K562 (cell line): ENCODE results near the gene SPRED2. TPM values are rescaled to one million over a fixed set of nuclear protein-coding genes. Genes with fewer than 3 reads are reported as not detected.

Experiments
- CTBP1 ChIP-seq: fragments of 450-650 bp; IDR thresholded peaks from 2 replicates; pipeline ENCODE4 v1.6.1; 2016; ENCODE audit warnings: borderline replicate concordance
- DPF2 ChIP-seq: fragments of 450-650 bp; IDR thresholded peaks from 2 replicates; pipeline ENCODE4 v1.6.1; 2016
- FOXK1 ChIP-seq: sonication (generic); formaldehyde crosslinking; IDR thresholded peaks from 2 replicates; pipeline ENCODE4 v1.8.0; 2022; ENCODE audit warnings: missing genetic modification reagents, mild to moderate bottlenecking, borderline replicate concordance
- HLTF ChIP-seq: fragments of 450-650 bp; IDR thresholded peaks from 2 replicates; pipeline ENCODE4 v1.6.1; 2016
- MTF1 ChIP-seq: fragments of 250-450 bp; sonication (Bioruptor Pico); IDR thresholded peaks from 2 replicates; pipeline ENCODE4 v1.9.0; 2021; ENCODE audit warnings: moderate library complexity, mild to moderate bottlenecking, inconsistent platforms, borderline replicate concordance
- PCBP1 ChIP-seq: fragments of 200-400 bp; formaldehyde crosslinking; IDR thresholded peaks from 2 replicates; pipeline ENCODE4 v1.6.1; 2018; ENCODE audit warnings: mild to moderate bottlenecking, low read depth, low read length; ENCODE audit not compliant: poor library complexity, severe bottlenecking
- PHB ChIP-seq: fragments of 250-450 bp; sonication (Bioruptor Pico); IDR thresholded peaks from 2 replicates; pipeline ENCODE4 v1.5.0; 2021
- POLR2G ChIP-seq: fragments of 200-400 bp; formaldehyde crosslinking; IDR thresholded peaks from 2 replicates; pipeline ENCODE4 v1.6.1; 2017; ENCODE audit warnings: low read depth, mild to moderate bottlenecking, antibody characterized with exemption, low read length, moderate library complexity
- RCOR1 ChIP-seq, 2 experiments: IDR thresholded peaks; 2 replicates each; pipeline ENCODE4 v1.6.1; 2012; ENCODE audit warnings: low read depth in 2 of 2, low read length in 2 of 2, borderline replicate concordance in 1 of 2, improper control_type of control experiment in 1 of 2
- SOX6 ChIP-seq: fragments of 450-650 bp; IDR thresholded peaks from 2 replicates; pipeline ENCODE4 v1.6.1; 2014; ENCODE audit warnings: mild to moderate bottlenecking
- polyA plus RNA-seq, 8 experiments: library from polyadenylated mRNA; depleted of rRNA in 4 of 8; stranded (reverse) in 5 of 8; unstranded in 3 of 8; fragments of >200 nt; fragmentation: Nextera tagmentation in 2 of 8; fragmentation: Illumina TruSeq in 1 of 8; extraction: Ambion mirVana in 2 of 8; extraction: Trizol in 1 of 8; gene quantifications; 2 replicates each; pipeline versions ENCODE4 v1.2.1 to v1.2.3, GENCODE V29; 2011 to 2014; ENCODE audit warnings: inconsistent platforms in 1 of 8, missing spikeins in 1 of 8
- total RNA-seq, 7 experiments: library from RNA; depleted of rRNA in 6 of 7; stranded (reverse); fragments of >200 nt in 6 of 7; fragmentation: Illumina TruSeq in 2 of 7; extraction: Trizol in 2 of 7; gene quantifications; 2 replicates each; pipeline versions ENCODE4 v1.2.1 to v1.2.3, GENCODE V29; 2011 to 2021; ENCODE audit warnings: low replicate concordance in 1 of 7
- TF ChIP-seq, protein P1 (sequence below): fragments of 450-650 bp; IDR thresholded peaks from 2 replicates; pipeline ENCODE4 v1.6.1; 2016; ENCODE audit warnings: antibody characterized with exemption
- TF ChIP-seq, protein P2 (sequence below): fragments of 200-800 bp; sonication (Bioruptor generic); IDR thresholded peaks from 2 replicates; pipeline ENCODE4 v1.6.1; 2017; ENCODE audit warnings: missing genetic modification characterization, missing compliant biosample characterization
- TF ChIP-seq, protein P3 (sequence below), 2 experiments: fragments of 450-650 bp in 1 of 2; IDR thresholded peaks; 2 replicates each; pipeline ENCODE4 v1.6.1; 2011 to 2017; ENCODE audit warnings: low read depth in 2 of 2, antibody characterized with exemption in 1 of 2, borderline replicate concordance in 1 of 2, low read length in 1 of 2, mild to moderate bottlenecking in 1 of 2, mixed read lengths in 1 of 2; ENCODE audit not compliant: control insufficient read depth in 1 of 2
- TF ChIP-seq, protein P4 (sequence below): fragments of 250-450 bp; sonication (Bioruptor Pico); IDR thresholded peaks from 2 replicates; pipeline ENCODE4 v1.8.0; 2022; ENCODE audit warnings: inconsistent platforms
- TF ChIP-seq, protein P5 (sequence below): fragments of 450-650 bp; IDR thresholded peaks from 2 replicates; pipeline ENCODE4 v1.6.1; 2016; ENCODE audit warnings: low read depth, mild to moderate bottlenecking, moderate library complexity
- TF ChIP-seq, protein P6 (sequence below): IDR thresholded peaks from 2 replicates; pipeline ENCODE4 v1.6.1; 2012; ENCODE audit warnings: low read depth, low read length, improper control_type of control experiment, borderline replicate concordance

Gene SPRED2
- total and polyA plus RNA-seq, 9 of the 15 experiments (the other 6 are each of a cell fraction or from before 2014, with no cell fraction given) = 4.6 to 50.8 (median 14.1) TPM

DNA sequence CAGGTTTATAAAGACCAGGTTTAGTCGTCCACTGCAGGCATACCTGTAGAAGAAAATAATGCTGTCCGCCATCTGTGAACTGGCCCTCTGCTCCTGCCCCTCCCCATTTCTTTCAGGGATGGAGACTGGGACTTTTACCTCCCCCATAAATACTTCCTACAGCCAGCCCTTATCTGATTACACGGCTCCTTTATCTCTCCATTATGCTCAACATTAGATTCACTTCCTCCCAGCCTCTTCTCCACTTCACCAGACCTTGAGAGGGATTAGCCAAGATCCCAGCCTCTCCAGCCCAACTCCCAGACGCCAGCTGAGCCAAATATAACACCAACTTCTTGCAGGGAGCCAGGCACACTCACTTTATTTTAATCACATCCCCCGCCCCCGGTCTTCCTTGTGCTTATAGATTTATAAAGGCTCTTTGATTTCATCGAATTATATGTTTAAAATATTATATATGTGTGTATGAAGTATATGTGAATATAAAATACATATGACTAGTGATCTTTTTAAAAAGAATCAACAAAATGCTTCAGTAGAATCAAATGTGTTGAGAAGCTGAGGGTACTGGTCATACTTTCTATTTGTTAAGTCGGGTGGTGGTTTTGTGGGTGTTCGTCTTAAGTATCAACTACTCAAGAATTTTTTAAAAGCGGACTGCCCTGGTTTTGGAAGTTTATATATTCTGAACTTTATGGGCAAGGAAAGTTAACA is 81.0 kb downstream of the SPRED2 start (continued):
- TF ChIP-seq, protein P1, sequence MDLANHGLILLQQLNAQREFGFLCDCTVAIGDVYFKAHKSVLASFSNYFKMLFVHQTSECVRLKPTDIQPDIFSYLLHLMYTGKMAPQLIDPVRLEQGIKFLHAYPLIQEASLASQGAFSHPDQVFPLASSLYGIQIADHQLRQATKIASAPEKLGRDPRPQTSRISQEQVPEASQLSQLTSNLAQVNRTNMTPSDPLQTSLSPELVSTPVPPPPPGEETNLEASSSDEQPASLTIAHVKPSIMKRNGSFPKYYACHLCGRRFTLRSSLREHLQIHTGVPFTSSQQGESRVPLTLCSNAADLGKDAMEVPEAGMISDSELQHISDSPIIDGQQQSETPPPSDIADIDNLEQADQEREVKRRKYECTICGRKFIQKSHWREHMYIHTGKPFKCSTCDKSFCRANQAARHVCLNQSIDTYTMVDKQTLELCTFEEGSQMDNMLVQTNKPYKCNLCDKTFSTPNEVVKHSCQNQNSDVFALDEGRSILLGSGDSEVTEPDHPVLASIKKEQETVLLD = peak; percentile 42; the same call in 1 of the 2 replicates
- TF ChIP-seq, protein P2, sequence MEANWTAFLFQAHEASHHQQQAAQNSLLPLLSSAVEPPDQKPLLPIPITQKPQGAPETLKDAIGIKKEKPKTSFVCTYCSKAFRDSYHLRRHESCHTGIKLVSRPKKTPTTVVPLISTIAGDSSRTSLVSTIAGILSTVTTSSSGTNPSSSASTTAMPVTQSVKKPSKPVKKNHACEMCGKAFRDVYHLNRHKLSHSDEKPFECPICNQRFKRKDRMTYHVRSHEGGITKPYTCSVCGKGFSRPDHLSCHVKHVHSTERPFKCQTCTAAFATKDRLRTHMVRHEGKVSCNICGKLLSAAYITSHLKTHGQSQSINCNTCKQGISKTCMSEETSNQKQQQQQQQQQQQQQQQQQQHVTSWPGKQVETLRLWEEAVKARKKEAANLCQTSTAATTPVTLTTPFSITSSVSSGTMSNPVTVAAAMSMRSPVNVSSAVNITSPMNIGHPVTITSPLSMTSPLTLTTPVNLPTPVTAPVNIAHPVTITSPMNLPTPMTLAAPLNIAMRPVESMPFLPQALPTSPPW (CRISPR knock-in tag) = peak; percentile 67
- peak in 1 of 2 experiments; percentile 79; a peak in 2 of 4 replicates for TF ChIP-seq RCOR1 (IDR thresholded peaks at IDR 0.05; ENCODE audit: borderline replicate concordance in 1 of 2, low read depth in 2 of 2, low read length in 2 of 2)
- TF ChIP-seq, protein P3, sequence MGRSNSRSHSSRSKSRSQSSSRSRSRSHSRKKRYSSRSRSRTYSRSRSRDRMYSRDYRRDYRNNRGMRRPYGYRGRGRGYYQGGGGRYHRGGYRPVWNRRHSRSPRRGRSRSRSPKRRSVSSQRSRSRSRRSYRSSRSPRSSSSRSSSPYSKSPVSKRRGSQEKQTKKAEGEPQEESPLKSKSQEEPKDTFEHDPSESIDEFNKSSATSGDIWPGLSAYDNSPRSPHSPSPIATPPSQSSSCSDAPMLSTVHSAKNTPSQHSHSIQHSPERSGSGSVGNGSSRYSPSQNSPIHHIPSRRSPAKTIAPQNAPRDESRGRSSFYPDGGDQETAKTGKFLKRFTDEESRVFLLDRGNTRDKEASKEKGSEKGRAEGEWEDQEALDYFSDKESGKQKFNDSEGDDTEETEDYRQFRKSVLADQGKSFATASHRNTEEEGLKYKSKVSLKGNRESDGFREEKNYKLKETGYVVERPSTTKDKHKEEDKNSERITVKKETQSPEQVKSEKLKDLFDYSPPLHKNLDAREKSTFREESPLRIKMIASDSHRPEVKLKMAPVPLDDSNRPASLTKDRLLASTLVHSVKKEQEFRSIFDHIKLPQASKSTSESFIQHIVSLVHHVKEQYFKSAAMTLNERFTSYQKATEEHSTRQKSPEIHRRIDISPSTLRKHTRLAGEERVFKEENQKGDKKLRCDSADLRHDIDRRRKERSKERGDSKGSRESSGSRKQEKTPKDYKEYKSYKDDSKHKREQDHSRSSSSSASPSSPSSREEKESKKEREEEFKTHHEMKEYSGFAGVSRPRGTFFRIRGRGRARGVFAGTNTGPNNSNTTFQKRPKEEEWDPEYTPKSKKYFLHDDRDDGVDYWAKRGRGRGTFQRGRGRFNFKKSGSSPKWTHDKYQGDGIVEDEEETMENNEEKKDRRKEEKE (IDR thresholded peaks at IDR 0.05; ENCODE audit: borderline replicate concordance in 1 of 2, control insufficient read depth in 1 of 2, low read depth in 2 of 2, low read length in 1 of 2) = no peak
- TF ChIP-seq, protein P4, sequence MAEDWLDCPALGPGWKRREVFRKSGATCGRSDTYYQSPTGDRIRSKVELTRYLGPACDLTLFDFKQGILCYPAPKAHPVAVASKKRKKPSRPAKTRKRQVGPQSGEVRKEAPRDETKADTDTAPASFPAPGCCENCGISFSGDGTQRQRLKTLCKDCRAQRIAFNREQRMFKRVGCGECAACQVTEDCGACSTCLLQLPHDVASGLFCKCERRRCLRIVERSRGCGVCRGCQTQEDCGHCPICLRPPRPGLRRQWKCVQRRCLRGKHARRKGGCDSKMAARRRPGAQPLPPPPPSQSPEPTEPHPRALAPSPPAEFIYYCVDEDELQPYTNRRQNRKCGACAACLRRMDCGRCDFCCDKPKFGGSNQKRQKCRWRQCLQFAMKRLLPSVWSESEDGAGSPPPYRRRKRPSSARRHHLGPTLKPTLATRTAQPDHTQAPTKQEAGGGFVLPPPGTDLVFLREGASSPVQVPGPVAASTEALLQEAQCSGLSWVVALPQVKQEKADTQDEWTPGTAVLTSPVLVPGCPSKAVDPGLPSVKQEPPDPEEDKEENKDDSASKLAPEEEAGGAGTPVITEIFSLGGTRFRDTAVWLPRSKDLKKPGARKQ = no peak
- no peak for TF ChIP-seq MTF1 (CRISPR knock-in tag)
- TF ChIP-seq FOXK1 (CRISPR knock-in tag) = no peak
- TF ChIP-seq, protein P5, sequence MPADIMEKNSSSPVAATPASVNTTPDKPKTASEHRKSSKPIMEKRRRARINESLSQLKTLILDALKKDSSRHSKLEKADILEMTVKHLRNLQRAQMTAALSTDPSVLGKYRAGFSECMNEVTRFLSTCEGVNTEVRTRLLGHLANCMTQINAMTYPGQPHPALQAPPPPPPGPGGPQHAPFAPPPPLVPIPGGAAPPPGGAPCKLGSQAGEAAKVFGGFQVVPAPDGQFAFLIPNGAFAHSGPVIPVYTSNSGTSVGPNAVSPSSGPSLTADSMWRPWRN = no peak
- TF ChIP-seq CTBP1 = peak; percentile 58; the same call in 1 of the 2 replicates
- TF ChIP-seq SOX6 = peak; percentile 61
- TF ChIP-seq, protein P6, sequence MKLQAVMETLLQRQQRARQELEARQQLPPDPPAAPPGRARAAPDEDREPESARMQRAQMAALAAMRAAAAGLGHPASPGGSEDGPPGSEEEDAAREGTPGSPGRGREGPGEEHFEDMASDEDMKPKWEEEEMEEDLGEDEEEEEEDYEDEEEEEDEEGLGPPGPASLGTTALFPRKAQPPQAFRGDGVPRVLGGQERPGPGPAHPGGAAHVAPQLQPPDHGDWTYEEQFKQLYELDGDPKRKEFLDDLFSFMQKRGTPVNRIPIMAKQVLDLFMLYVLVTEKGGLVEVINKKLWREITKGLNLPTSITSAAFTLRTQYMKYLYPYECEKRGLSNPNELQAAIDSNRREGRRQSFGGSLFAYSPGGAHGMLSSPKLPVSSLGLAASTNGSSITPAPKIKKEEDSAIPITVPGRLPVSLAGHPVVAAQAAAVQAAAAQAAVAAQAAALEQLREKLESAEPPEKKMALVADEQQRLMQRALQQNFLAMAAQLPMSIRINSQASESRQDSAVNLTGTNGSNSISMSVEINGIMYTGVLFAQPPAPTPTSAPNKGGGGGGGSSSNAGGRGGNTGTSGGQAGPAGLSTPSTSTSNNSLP = peak; percentile 45; the same call in 1 of the 2 replicates
- peak; percentile 82 for TF ChIP-seq DPF2
- no peak for TF ChIP-seq POLR2G
- TF ChIP-seq PCBP1 = no peak
- 0 out of 2 replicates have a peak, but pooled peaks have one; percentile 22 for TF ChIP-seq HLTF
- no peak for TF ChIP-seq PHB (CRISPR knock-in tag)
